Activated naive CD4-positive, alpha-beta T cell treated with anti-CD3 and anti-CD28 coated beads, Interleukin-2, amount 50 U/mL, for 24 hours (primary cell): ENCODE measurements around the gene NAXD.

Experiments used
- H3K27ac Mint-ChIP-seq: one replicate; pipeline ENCODE4 v1.8.0; 2021; ENCODE audit warnings: mild to moderate bottlenecking, mixed read lengths
- H3K27me3 Mint-ChIP-seq: one replicate; pipeline ENCODE4 v1.8.0; 2021; ENCODE audit warnings: mixed read lengths
- H3K36me3 Mint-ChIP-seq: one replicate; pipeline ENCODE4 v1.8.0; 2021; ENCODE audit warnings: mixed read lengths
- H3K4me1 Mint-ChIP-seq: one replicate; pipeline ENCODE4 v1.8.0; 2021; ENCODE audit warnings: mixed read lengths
- H3K4me3 Mint-ChIP-seq: one replicate; pipeline ENCODE4 v1.8.0; 2021; ENCODE audit warnings: mild to moderate bottlenecking, mixed read lengths
- H3K9me3 Mint-ChIP-seq: one replicate; pipeline ENCODE4 v1.8.0; 2021; ENCODE audit warnings: mixed read lengths

The NAXD gene

DNA sequence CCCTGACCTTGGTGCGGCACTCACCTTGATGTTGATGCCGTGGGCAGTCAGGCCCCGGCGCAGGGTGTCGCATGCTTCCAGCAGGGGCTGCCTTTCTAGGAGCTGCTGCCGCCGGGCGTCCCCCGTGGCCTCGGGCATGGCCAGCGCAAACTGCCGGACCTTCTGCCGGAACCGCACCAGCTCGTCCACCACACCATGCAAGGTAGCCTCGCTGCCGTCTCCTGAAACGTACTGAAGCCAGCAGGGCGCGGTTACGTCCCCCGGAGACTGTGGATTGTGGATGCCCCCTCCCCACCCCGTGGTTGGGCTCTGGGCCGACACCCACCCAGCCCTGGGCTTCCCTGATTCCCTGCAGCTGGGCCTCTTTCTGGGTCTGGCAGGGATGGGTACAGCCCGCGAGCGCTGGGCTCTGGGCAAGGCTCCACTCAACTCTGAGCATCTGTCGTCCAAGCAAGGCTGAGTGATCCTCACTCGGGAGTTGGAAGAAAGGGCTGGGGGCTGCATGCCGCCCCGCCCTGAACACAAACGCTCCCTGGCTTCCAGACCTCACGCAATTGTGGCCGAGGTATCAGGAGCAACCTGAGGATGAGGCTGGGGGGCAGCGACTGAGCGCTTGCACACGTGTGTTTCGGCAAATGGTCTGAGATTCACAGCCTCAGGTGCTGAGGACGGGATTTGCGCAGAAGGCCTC, 27.1 kb downstream of the NAXD start:
- no peak overlapping the region for H3K4me3 Mint-ChIP-seq
- H3K27ac Mint-ChIP-seq = no peak overlapping the region
- peaks cover 3% of the 10 kb centered on the region for H3K36me3 Mint-ChIP-seq
- no peaks in the 10 kb centered on the region for H3K9me3 Mint-ChIP-seq
- no peaks in the 10 kb centered on the region for H3K27me3 Mint-ChIP-seq
- H3K4me1 Mint-ChIP-seq = no peaks in the 10 kb centered on the region

GRCh38 chr13:110643324-110643723, 28.0 kb downstream of the NAXD start:
- peaks cover 3% of the 10 kb centered on the region for H3K36me3 Mint-ChIP-seq
- H3K9me3 Mint-ChIP-seq = no peaks in the 10 kb centered on the region
- H3K27ac Mint-ChIP-seq = no peak overlapping the region
- H3K27me3 Mint-ChIP-seq = no peaks in the 10 kb centered on the region
- H3K4me1 Mint-ChIP-seq = no peaks in the 10 kb centered on the region
- H3K4me3 Mint-ChIP-seq = no peak overlapping the region

DNA sequence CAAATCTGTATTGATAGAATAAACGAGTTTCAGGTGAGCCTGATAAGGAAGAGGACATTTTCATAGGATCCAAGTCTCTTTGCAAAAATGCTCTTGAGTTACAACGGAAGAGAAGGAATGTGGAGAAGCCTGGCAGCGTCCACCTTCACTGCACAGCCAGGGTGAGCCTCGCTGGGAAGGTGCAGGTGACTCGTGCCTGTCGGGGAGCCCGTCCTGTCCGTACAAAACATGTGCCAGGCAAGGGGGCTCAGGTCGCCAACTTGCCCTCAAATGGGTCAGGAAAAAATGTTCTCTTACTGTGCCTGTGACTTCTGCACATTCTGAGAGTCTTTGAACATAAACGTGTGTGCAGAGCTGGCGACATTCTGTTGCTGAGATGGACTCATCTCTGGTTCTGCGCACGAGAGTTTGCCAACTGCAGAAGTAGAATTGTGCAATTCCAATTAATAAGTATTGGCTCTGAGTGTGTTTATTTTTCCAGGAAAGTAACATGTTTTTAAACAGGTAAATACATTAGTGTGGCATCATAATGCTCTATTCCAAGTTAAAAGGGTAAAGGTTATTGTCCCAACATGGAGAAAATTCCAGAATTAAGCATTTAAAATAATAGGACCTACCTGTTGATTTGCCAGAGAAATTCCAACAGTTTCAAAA, 28.6 kb downstream of the NAXD start:
- Mint-ChIP-seq H3K4me3 (no peak overlapping the region), H3K4me1 (no peaks in the 10 kb centered on the region), H3K36me3 (peaks cover under 1% of the 10 kb centered on the region), H3K27me3 (no peaks in the 10 kb centered on the region), H3K27ac (no peak overlapping the region), H3K9me3 (no peaks in the 10 kb centered on the region)

- no peaks in the 10 kb centered on the region for H3K9me3 Mint-ChIP-seq
- H3K4me1 Mint-ChIP-seq = no peaks in the 10 kb centered on the region
- no peak overlapping the region for H3K4me3 Mint-ChIP-seq
- peaks cover 3% of the 10 kb centered on the region for H3K36me3 Mint-ChIP-seq
- no peaks in the 10 kb centered on the region for H3K27me3 Mint-ChIP-seq
- no peak overlapping the region for H3K27ac Mint-ChIP-seq
Observed at GRCh38 chr13:110644892-110645521, 29.7 kb downstream of the NAXD start.

- no peaks in the 10 kb centered on the region for H3K4me1 Mint-ChIP-seq
- H3K4me3 Mint-ChIP-seq = no peak overlapping the region
- H3K27me3 Mint-ChIP-seq = no peaks in the 10 kb centered on the region
- no peaks in the 10 kb centered on the region for H3K9me3 Mint-ChIP-seq
- no peak overlapping the region for H3K27ac Mint-ChIP-seq
- peaks cover 3% of the 10 kb centered on the region for H3K36me3 Mint-ChIP-seq
Observed at GRCh38 chr13:110645750-110646149, 30.4 kb downstream of the NAXD start.

- Mint-ChIP-seq H3K27ac (no peak overlapping the region), H3K4me1 (no peaks in the 10 kb centered on the region), H3K27me3 (no peaks in the 10 kb centered on the region), H3K9me3 (no peaks in the 10 kb centered on the region), H3K4me3 (no peak overlapping the region), H3K36me3 (peaks cover 3% of the 10 kb centered on the region)
Observed at GRCh38 chr13:110646442-110647364, 31.4 kb downstream of the NAXD start.

DNA sequence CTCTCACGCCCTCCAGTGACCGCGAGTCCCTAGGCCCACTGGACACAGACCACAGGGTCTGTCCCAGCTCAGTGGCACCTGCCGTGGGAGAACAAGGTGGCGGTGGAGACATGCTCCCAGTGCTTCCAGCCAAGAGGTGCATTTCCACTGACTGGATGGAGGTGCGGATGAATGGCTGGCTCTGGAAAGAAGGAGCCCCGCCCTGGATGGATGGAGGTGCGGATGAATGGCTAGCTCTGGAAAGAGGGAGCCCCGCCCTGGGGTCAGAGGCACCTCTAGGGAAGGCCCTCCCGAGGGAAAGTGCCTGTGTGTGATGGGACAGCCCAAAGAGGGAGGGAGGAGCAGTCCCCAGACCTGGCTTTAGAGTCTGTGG, 32.0 kb downstream of the NAXD start:
- Mint-ChIP-seq H3K36me3 (peaks cover 3% of the 10 kb centered on the region), H3K27ac (no peak overlapping the region)

GRCh38 chr13:110648146-110648819, 32.9 kb downstream of the NAXD start:
- Mint-ChIP-seq H3K4me3 (no peak overlapping the region), H3K9me3 (no peaks in the 10 kb centered on the region), H3K4me1 (no peaks in the 10 kb centered on the region), H3K36me3 (peaks cover 5% of the 10 kb centered on the region), H3K27me3 (no peaks in the 10 kb centered on the region), H3K27ac (peak overlapping the region; percentile 30)

More for the DNA sequence above, 32.0 kb downstream of the NAXD start:
- Mint-ChIP-seq H3K4me3 (no peak overlapping the region), H3K4me1 (no peaks in the 10 kb centered on the region), H3K27me3 (no peaks in the 10 kb centered on the region), H3K9me3 (no peaks in the 10 kb centered on the region)

DNA sequence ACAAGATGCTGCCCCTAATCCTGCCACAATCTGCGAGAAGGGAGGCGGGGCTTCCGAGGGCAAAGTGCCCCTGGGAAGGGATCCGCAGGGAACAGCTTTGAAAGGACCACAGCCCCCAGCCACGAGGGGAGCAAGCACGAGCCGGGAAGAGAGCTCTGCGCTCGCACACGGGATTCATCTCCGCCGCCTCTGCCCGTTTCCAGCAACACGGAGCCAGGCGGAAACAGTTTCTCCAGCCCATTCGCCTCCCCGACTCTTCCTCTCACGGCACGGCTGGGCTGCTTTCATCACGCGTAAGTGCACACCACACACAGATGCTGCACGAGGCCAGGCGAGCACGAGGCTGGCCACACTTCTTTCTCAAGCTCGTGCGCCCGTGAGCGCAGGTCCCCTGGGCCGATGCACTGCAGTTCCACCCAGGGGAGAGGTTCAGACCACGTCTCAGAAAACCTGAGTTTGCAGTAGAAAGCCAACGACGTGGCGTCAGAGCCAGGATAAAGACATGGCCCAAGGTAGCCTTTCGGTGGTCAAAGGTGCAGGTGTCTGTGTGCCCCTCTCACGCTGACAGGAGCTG, 33.6 kb downstream of the NAXD start:
- no peaks in the 10 kb centered on the region for H3K27me3 Mint-ChIP-seq
- H3K36me3 Mint-ChIP-seq = peaks cover 7% of the 10 kb centered on the region
- H3K9me3 Mint-ChIP-seq = no peaks in the 10 kb centered on the region
- no peaks in the 10 kb centered on the region for H3K4me1 Mint-ChIP-seq
- H3K27ac Mint-ChIP-seq = peak overlapping the region; percentile 62
- H3K4me3 Mint-ChIP-seq = no peak overlapping the region

- H3K27ac Mint-ChIP-seq = peak overlapping the region; percentile 47
- no peaks in the 10 kb centered on the region for H3K27me3 Mint-ChIP-seq
- no peaks in the 10 kb centered on the region for H3K9me3 Mint-ChIP-seq
- H3K36me3 Mint-ChIP-seq = peaks cover 9% of the 10 kb centered on the region
- H3K4me1 Mint-ChIP-seq = no peaks in the 10 kb centered on the region
- no peak overlapping the region for H3K4me3 Mint-ChIP-seq
Observed at GRCh38 chr13:110649551-110649950, 34.2 kb downstream of the NAXD start.

- Mint-ChIP-seq H3K27me3 (no peaks in the 10 kb centered on the region), H3K36me3 (peaks cover 11% of the 10 kb centered on the region), H3K4me3 (no peak overlapping the region), H3K4me1 (no peaks in the 10 kb centered on the region), H3K27ac (no peak overlapping the region), H3K9me3 (no peaks in the 10 kb centered on the region)
Observed at GRCh38 chr13:110650436-110650835, 35.1 kb downstream of the NAXD start.

DNA sequence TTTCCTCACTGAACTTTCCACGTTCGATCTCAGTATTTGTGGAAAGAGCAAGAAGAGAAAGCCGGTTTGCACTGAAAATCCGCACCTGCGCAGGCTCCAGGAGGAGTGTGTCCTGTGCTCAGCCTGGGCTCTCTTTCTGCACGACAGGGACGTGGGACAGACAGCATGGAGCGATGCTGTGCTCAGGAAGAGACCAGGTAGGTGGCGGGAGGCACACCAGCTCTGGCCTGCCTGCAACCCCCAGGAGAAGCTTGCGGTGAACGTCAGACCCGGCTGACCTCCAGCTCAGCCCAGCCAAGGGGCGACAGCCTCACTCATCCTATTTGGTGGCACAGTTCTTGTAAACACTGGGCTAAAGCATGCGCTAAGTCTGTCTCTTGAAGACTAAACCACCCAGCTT, 35.9 kb downstream of the NAXD start:
- Mint-ChIP-seq H3K27ac (no peak overlapping the region), H3K4me1 (peaks cover 4% of the 10 kb centered on the region), H3K27me3 (no peaks in the 10 kb centered on the region), H3K36me3 (peaks cover 11% of the 10 kb centered on the region), H3K9me3 (no peaks in the 10 kb centered on the region), H3K4me3 (no peak overlapping the region)

- Mint-ChIP-seq H3K4me3 (no peak overlapping the region), H3K27me3 (no peaks in the 10 kb centered on the region), H3K9me3 (no peaks in the 10 kb centered on the region), H3K36me3 (peaks cover 11% of the 10 kb centered on the region), H3K27ac (no peak overlapping the region), H3K4me1 (peaks cover 7% of the 10 kb centered on the region)
Observed at GRCh38 chr13:110651726-110652230, 36.4 kb downstream of the NAXD start.

- Mint-ChIP-seq H3K4me1 (peaks cover 9% of the 10 kb centered on the region), H3K4me3 (no peak overlapping the region), H3K27me3 (no peaks in the 10 kb centered on the region), H3K36me3 (peaks cover 11% of the 10 kb centered on the region), H3K9me3 (no peaks in the 10 kb centered on the region), H3K27ac (no peak overlapping the region)
Observed at GRCh38 chr13:110652231-110652730, 36.9 kb downstream of the NAXD start.
